HAP-1 (cell line): ENCODE data around the gene KISS1R.

ENCODE experiments used
- DNase-seq, 2 experiments: peaks; one replicate each; pipeline ENCODE4 v3.0.0-alpha.2; 2016 to 2020; ENCODE audit warnings: low spot score in 2 of 2
- H3K27me3 ChIP-seq: fragments of 250-450 bp; sonication (Bioruptor Pico); 2 replicates; pipeline ENCODE4 v1.5.1; 2020; ENCODE audit warnings: low read depth, mild to moderate bottlenecking, moderate library complexity
- H3K36me3 ChIP-seq: fragments of 250-450 bp; sonication (Bioruptor Pico); replicated peaks from 2 replicates; pipeline ENCODE4 v1.5.1; 2020; ENCODE audit warnings: mild to moderate bottlenecking
- H3K4me1 ChIP-seq: fragments of 250-450 bp; sonication (Bioruptor Pico); 2 replicates; pipeline ENCODE4 v1.5.1; 2020; ENCODE audit warnings: mild to moderate bottlenecking
- H3K4me3 ChIP-seq: fragments of 250-450 bp; sonication (Bioruptor Pico); 2 replicates; pipeline ENCODE4 v1.5.1; 2020; ENCODE audit warnings: mild to moderate bottlenecking, moderate library complexity
- H3K9me3 ChIP-seq: fragments of 250-450 bp; sonication (Bioruptor Pico); 2 replicates; pipeline ENCODE4 v1.5.1; 2020; ENCODE audit warnings: mild to moderate bottlenecking, moderate library complexity
- in situ Hi-C: fragments of 300-500 bp; cut with MboI; formaldehyde crosslinking; loops from 3 replicates; pipeline ENCODE4 v1.14.3; 2020; ENCODE audit warnings: low sequenced_read_pairs, inconsistent platforms, mixed read lengths

The KISS1R gene

DNA sequence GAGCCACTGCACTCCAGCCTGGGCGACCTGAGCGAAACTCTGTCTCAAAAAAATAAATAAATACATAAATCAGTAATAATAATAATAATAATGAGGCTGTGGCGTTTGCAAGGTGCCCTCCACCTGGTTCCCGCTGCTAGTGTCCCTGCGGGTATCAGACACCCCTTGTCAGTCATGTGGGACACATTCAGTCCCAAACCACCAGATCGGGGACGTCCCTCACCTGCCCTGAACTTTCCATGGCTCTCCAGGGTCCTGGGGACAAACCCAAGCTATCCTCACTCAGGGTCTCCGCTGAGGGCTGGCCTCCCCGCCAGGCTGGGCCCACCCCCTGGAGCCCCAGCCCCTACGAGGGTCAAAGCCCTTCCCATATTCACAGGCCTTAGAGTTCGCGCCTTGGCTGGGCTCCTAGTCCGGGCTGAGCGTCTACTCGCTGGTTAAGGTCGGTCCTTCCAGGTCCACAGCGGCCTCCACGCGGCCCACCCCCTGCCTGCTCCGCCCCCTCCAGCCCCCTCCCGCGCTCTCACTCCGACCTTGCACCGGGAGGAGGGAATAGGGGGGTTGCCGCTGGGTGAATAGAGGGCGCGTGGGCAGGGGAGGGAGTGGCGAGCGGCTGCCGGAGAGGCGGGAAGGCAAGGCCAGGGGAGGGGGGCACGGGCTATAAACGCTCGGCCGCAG is 349 bp upstream of the KISS1R start:
- no peaks in the 10 kb centered on the region for H3K36me3 ChIP-seq
- in situ Hi-C loops: no loop called here
- no peaks in the 10 kb centered on the region for H3K27me3 ChIP-seq
- H3K4me3 ChIP-seq: peak overlapping the region; percentile 44
- peak; percentile 81 to 94 for DNase-seq
- H3K9me3 ChIP-seq: no peaks in the 10 kb centered on the region
- H3K4me1 ChIP-seq: peaks cover 14% of the 10 kb centered on the region

DNA sequence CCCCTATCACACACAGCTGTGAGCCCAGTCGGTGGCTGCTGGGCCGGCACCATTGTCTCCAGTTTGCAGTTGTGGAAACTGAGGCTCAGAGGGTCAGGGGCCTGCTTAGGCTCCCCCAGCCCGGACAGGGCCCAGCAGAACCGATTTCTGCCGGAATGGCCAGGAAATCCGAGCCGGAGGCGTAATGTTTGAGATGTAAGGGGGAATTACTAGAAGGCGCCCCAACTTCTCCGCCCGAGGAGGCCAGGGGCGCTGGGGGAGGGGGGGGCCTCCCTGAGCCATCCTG is 962 bp downstream of the KISS1R start:
- Histone ChIP-seq H3K27me3 (no peaks in the 10 kb centered on the region), H3K4me1 (peaks cover 17% of the 10 kb centered on the region), H3K4me3 (peak overlapping the region; percentile 44), H3K9me3 (no peaks in the 10 kb centered on the region), H3K36me3 (no peaks in the 10 kb centered on the region)
- DNase-seq: no peak
- in situ Hi-C loops: no loop called here

- in situ Hi-C loops: no loop called here
- Histone ChIP-seq H3K4me1 (peaks cover 14% of the 10 kb centered on the region), H3K9me3 (no peaks in the 10 kb centered on the region), H3K36me3 (no peaks in the 10 kb centered on the region), H3K27me3 (no peaks in the 10 kb centered on the region), H3K4me3 (peak overlapping the region; percentile 44)
- peak in 1 of 2 experiments; percentile 60 for DNase-seq
Observed at GRCh38 chr19:918481-919198, 1.5 kb downstream of the KISS1R start.

DNA sequence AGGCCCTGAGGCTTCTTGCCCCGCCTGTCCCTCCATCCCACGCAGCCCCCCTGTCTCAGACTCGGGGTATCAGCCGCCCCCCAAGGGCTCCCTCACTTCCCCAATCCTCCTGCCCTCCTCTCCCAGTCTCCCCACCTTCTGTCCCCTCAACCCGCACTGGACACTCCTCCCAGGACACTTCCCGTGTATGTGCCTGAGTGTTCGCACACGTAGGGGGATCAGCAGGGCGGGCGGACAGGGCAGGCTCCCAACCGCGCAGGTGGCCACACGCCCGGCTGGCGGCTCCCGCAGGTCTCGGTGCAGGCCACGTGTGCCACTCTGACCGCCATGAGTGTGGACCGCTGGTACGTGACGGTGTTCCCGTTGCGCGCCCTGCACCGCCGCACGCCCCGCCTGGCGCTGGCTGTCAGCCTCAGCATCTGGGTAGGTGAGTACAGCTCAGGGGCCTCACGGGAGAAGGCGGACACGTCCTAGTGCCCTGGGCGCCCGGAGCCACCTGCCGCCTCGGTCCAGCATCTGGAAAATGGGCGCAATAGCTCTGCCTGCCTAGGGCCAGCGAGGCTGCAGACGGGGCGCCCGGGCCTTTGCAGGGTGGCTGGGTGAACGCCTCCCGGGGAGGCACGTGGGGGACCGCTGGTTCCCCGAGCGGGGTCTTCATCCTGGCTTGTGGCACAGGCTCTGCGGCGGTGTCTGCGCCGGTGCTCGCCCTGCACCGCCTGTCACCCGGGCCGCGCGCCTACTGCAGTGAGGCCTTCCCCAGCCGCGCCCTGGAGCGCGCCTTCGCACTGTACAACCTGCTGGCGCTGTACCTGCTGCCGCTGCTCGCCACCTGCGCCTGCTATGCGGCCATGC is 2.3 kb downstream of the KISS1R start:
- H3K27me3 ChIP-seq: no peaks in the 10 kb centered on the region
- no peaks in the 10 kb centered on the region for H3K9me3 ChIP-seq
- peaks cover 13% of the 10 kb centered on the region for H3K4me1 ChIP-seq
- no peaks in the 10 kb centered on the region for H3K36me3 ChIP-seq
- H3K4me3 ChIP-seq: peak overlapping the region; percentile 1; the same call in 1 of the 2 replicates
- in situ Hi-C loops: loop anchor here (5.0 to 10.0 kb wide), 2 partner anchors 68 to 325 kb away; partner anchors contain the start of genes ATP5F1D and MIDN
- no peak for DNase-seq

GRCh38 chr19:920051-920864 is 3.1 kb downstream of the KISS1R start:
- no peak for DNase-seq
- no peaks in the 10 kb centered on the region for H3K27me3 ChIP-seq
- H3K9me3 ChIP-seq: no peaks in the 10 kb centered on the region
- in situ Hi-C loops: loop anchor here (5.0 to 10.0 kb wide), 2 partner anchors 67 to 325 kb away; partner anchors contain the start of genes ATP5F1D and MIDN
- no peaks in the 10 kb centered on the region for H3K36me3 ChIP-seq
- H3K4me1 ChIP-seq: peaks cover 20% of the 10 kb centered on the region
- no peak overlapping the region for H3K4me3 ChIP-seq

GRCh38 chr19:924553-925086 is 7.5 kb downstream of the KISS1R start:
- DNase-seq: peak; percentile 34 to 73
- H3K4me1 ChIP-seq: peaks cover 11% of the 10 kb centered on the region
- no peaks in the 10 kb centered on the region for H3K27me3 ChIP-seq
- peaks cover 8% of the 10 kb centered on the region for H3K36me3 ChIP-seq
- no peaks in the 10 kb centered on the region for H3K9me3 ChIP-seq
- H3K4me3 ChIP-seq: peak overlapping the region; percentile 76
- in situ Hi-C loops: loop anchor here (5.0 to 10.0 kb wide), 2 partner anchors 63 to 320 kb away; partner anchors contain the start of genes ATP5F1D and MIDN

- H3K4me3 ChIP-seq: peak overlapping the region; percentile 76
- peak in 1 of 2 experiments; percentile 73 for DNase-seq
- H3K4me1 ChIP-seq: peaks cover 11% of the 10 kb centered on the region
- H3K36me3 ChIP-seq: peaks cover 13% of the 10 kb centered on the region
- in situ Hi-C loops: loop anchor here (10.0 kb wide), 1 partner anchor 320 kb away; the partner anchor contains the start of genes ATP5F1D and MIDN
- no peaks in the 10 kb centered on the region for H3K9me3 ChIP-seq
- no peaks in the 10 kb centered on the region for H3K27me3 ChIP-seq
Observed at GRCh38 chr19:925087-925525, 8.0 kb downstream of the KISS1R start.

DNA sequence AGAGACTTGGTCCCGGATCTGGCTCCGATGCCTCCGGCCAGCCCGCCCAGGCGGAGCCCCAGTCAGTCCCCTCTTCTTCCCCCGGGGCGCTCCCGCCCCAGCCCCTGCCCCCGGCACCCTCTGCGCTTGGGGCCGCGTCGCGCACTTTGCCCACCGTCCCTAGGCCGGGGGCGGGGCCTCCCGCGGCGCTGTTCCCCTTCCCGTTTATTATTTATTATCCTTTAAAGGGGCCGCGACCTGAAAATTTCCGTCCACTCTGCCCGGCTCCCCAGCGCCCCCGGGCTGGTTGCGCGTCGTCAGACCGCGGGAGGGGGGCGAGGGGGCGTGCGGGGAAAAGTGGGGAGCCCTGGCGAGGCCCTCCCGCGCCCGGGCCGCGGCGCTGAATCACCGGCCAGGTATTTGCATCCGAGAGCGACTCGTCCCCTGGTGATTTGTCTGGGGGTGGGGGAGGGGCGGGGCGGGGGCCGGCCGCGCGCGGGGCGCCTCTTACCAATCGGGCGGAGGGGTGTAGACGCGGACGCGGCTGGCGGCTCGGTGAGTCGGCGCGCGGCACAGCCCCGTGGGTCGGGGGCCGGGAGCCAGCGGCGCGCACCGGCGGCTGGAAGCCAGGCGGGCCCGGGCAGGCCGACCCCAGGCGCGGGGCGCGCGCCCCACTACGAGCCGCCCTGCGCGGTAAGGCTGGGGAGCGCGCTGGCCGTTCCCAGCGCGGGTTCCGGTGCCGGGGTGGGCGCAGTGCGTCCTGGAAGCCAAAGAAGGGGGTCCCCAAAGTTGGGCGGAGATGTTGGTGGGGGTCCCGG is 8.6 kb downstream of the KISS1R start, which contains the start of gene ARID3A:
Gene ARID3A (plus strand): TSS at position 510 of the 797 bp plus-strand sequence. CDS start 3,494 bp downstream, outside the sequence.
- H3K9me3 ChIP-seq: no peaks in the 10 kb centered on the region
- peak; percentile 80 to 90 for DNase-seq
- in situ Hi-C loops: loop anchor here (10.0 kb wide), 1 partner anchor 319 kb away; the partner anchor contains the start of genes ATP5F1D and MIDN
- H3K4me3 ChIP-seq: peak within 1 kb of the TSS; percentile 76
- H3K4me1 ChIP-seq: peaks cover 11% of the 10 kb centered on the region
- peaks cover 15% of the 10 kb centered on the region for H3K36me3 ChIP-seq
- no peaks in the 10 kb centered on the region for H3K27me3 ChIP-seq

- peak overlapping the region; percentile 76 for H3K4me3 ChIP-seq
- H3K27me3 ChIP-seq: no peaks in the 10 kb centered on the region
- H3K9me3 ChIP-seq: no peaks in the 10 kb centered on the region
- DNase-seq: no peak
- peaks cover 11% of the 10 kb centered on the region for H3K4me1 ChIP-seq
- in situ Hi-C loops: loop anchor here (10.0 kb wide), 1 partner anchor 319 kb away; the partner anchor contains the start of genes ATP5F1D and MIDN
- H3K36me3 ChIP-seq: peaks cover 19% of the 10 kb centered on the region
Observed at GRCh38 chr19:926323-926588, 9.1 kb downstream of the KISS1R start.

- in situ Hi-C loops: loop anchor here (10.0 kb wide), 1 partner anchor 318 kb away; the partner anchor contains the start of genes ATP5F1D and MIDN
- DNase-seq: peak in 1 of 2 experiments; percentile 67
- H3K36me3 ChIP-seq: peaks cover 19% of the 10 kb centered on the region
- H3K27me3 ChIP-seq: no peaks in the 10 kb centered on the region
- peak overlapping the region; percentile 76 for H3K4me3 ChIP-seq
- no peaks in the 10 kb centered on the region for H3K9me3 ChIP-seq
- H3K4me1 ChIP-seq: peaks cover 10% of the 10 kb centered on the region
Observed at GRCh38 chr19:926589-927350, 9.6 kb downstream of the KISS1R start.

DNA sequence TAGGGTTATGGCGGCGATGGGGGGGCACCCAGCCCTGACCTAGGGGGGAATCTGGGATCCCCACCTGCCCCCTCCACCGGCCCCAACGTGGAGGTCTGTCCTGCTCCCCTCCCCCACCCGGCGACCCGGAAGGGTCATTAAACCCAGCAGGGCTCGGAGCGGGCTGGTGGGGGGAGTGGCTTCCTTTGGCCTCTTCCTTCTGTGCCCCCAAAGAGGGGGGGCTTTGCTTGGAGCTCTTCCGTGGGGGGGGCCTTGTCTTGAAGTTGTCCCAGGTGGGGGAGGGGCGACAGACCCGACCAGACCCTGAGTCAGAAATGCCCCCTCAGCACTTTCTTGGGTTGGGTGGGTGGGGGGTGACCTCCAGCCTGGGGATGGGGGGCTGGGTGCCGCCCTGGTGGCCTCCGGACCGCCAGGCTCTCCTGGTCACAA is 10.2 kb downstream of the KISS1R start:
- Histone ChIP-seq H3K9me3 (no peaks in the 10 kb centered on the region), H3K27me3 (no peaks in the 10 kb centered on the region), H3K4me3 (peak overlapping the region; percentile 76), H3K36me3 (peaks cover 23% of the 10 kb centered on the region), H3K4me1 (peaks cover 8% of the 10 kb centered on the region; the same call in 1 of the 2 replicates)
- in situ Hi-C loops: loop anchor here (10.0 kb wide), 1 partner anchor 317 kb away; the partner anchor contains the start of genes ATP5F1D and MIDN
- peak in 1 of 2 experiments; percentile 67 for DNase-seq
